NK-92 treated with Interleukin-12 subunit alpha and Interleukin-12 subunit beta, amount 100 ng/mL, for 24 hours (cell line): Measurements from ENCODE around the gene SEMA5A.

Experiments
- DNase-seq: peaks from one replicate; lab custom pipeline; 2025; lab: John Stamatoyannopoulos, UW

Gene SEMA5A

DNA sequence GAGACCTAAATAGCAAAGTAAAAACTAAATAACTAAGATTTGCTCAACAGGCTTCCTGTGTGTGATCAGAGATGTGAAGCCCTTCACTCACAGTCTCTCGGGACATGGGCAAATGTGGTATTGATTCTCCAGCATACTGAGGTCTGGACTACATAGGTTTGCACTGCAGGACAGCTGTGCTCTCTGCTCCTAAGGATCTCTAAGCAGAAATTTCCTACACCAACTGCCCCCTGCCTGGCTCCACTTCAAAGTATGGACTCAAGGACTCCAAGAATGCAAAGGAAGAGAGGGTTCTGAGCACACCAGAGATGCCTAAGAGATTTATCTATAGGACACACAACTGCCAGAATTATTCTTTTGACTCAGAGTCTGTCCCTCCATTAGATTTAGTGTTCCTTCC lies 487.2 kb downstream of the SEMA5A start:
- DNase-seq: no peak

DNA sequence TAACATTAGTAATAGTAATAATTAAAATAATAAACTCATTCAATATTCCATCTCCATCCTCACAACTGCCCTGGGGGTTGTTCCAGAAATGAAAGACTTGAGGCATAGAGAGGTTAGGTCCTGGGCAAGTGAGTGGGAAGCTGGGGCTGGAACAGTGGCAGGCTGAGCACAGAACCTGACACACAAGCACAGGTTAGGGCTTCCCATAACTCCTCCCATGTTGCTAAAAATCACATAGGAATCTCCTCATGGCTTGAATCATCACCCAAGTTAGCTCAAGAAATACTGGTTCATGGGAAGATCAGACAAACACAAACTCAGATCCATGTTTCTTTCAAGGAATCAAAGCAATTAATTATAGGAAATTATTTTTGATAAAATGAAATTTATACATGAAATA lies 487.7 kb downstream of the SEMA5A start:
- DNase-seq: no peak

DNA sequence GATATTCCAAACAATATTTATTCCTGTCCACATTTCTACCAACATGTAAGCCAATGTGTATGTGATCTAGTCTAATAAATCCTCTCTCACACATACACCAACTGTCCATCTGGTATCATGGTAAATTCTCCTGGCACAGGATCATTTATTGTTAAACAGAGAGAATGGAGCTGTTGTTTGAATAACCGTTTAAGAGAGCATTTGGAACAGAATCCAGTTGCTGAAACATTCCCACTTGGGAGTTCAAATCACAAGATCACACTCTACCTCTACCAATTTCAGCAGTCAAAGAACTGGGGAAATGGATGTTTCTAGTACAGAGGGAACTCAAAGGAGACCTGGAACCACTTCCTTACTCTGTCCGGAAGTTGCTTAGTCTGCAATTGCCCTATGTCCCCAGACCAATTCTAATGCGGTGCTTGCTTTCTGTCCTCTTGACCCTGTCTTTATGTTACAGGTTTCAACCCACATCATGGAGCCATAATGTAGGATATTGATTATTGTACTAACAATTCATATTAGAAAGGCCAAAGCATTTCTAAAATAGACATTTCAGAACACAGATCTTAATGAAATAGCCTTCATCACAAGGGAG lies 488.4 kb downstream of the SEMA5A start:
- no peak for DNase-seq

DNA sequence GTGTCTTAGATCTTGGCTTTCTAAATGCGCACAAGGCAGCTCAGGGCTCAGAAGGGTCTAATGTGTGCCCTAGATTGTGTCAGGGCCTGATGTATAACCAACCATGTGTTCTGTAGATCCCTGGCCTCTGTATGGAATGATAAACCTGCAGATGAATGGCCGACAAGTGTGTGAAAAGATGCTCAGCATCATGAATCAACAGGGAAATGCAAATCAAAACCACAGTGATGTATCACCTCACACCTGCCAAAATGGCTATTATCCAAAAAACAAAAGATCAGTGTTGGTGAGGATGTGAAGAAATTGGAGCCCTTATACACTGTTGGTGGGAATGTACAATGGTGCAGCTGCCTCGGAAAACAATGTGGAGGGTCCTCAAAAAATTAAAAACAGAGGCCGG lies 489.8 kb downstream of the SEMA5A start:
- DNase-seq: no peak

DNA sequence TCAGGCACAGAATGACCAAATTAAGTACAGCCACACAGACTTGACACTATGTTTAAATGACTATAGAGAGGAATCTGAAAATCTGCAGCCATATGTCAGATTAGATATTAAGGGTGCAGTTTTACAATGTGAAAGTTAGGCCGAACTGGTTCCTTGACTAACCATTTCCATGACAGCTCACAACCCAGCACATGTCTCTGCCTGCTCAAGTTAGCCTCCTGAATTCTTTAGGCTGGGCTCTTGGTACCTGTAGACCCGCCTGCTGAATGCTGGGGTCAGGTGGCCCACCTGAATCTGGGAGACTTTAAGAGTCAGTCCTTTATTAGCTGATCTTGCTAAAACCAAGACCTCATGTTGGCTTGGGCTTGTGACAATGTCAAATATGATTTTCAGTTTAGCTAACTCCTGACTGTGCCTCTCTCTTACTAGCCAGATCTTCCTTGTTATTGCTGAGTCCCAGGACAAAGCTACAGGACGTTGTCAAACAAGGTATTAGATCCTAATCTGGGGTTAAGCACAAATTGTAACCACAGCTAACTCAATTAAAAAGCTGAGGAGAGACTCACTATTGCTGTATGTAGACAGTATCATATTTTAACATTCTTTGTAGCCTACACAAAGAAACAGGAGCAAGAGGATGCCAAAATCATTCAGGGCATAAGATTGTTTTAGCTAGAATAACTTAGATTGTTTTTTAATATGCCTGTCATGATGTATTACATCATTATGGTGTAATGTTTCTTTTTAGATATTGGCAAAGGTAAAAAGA lies 490.9 kb downstream of the SEMA5A start:
- no peak for DNase-seq

DNA sequence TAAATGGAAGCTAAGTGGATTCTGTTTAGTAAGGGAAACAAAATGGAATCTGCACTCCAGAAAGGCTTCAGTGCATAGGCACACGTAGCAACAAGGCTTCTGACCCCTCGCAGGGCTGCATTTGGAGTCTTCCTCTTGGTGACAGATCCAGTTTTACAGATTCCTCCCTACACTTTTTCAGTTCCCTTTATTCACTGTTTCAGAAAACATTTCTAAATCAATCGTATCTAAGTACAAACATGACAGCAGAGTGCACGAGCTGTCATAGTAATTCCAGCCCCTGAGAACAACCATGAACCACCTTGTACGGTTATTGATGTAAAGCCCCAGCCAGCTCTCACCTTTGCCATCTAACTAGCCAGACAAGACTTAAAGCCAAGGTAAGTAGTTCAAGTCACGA lies 491.6 kb downstream of the SEMA5A start:
- no peak for DNase-seq

DNA sequence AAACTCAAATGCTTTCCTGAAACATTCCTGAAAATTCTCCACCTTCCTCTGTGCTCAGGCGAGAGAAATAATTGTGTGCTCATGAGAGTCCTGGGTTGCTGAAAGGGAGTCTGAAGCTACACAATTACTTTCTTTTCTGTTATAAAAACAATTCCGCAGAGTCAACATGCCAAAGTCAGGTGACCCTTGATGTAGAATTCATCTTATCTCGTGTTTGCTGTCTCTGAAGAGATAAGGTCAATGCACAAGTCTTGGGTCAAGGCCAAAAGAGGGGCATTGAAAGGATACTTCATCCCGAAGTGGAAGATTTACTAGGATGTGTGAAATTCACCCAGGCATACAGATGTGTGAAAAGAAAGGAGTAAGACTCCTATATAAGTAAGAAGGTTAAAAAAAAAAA lies 493.5 kb downstream of the SEMA5A start:
- DNase-seq: no peak

DNA sequence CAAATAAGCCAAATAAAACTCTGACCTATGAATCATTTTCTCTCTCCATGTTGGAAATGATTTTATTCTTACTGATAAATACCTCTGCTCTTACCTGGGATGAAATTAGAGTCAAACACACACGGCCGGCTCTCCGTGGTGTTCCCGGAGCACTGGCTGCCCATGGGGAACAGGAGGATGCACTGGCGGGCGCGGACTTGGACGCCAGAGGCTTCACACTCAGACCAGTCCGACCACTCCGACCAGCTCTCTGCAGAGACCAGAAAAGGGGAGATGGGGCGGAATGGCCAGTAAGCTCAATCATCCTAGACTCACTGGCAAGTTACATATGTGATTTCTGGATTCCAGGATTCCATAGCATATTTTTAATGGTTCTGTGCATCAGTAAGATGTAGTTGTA lies 494.1 kb downstream of the SEMA5A start:
- DNase-seq: no peak

DNA sequence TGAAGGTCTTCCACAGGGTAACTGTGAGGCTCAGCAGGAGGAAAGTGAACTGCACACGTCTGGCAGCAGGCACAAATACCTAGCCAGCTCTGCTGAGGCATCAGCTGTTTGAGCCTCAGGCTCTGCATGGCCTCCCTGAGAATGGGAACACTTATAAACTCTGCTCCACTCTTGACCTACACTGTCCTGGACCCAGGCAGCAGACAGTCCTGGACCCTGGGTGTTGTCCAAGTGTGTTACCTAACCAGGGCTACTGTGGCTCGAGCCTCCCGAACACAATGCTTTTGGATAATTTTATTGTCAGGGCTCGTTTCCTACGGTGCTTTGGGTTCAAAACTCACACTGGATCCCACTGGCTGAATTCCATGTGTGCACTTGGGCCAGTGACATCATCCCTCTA lies 497.9 kb downstream of the SEMA5A start:
- DNase-seq: no peak

DNA sequence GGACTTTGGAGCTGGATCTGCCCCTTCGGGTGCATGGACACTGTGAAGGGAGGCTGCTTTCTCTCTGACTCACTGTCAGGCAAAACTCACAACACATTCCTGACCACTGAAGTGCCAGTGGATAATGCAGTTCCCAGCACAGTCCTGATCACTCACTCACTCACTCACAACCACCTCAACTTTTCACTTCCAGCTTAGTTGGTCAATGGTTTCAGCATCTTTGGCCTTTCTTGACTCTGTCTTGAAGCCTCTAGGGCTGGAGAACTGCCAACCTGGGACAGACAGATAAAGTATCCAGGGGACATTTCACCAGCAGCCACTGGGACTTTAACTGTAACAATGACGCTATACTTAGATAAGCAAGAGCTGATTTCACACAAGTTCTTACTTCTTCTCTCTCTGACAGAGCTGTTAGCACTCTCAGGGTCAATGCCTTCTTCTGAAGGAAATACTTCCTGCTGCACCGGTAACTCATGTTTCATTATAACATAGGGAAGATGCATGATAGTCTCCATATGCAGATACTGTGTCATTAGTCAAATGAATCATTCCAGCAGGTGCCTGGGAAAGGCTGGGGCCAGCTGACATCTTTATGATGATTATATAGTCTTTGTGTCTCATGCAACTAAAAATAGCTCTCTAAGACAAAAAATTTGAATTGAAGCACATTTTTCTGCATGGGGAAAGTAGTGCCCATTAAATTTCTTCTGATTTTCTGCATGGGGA lies 499.0 kb downstream of the SEMA5A start:
- no peak for DNase-seq

DNA sequence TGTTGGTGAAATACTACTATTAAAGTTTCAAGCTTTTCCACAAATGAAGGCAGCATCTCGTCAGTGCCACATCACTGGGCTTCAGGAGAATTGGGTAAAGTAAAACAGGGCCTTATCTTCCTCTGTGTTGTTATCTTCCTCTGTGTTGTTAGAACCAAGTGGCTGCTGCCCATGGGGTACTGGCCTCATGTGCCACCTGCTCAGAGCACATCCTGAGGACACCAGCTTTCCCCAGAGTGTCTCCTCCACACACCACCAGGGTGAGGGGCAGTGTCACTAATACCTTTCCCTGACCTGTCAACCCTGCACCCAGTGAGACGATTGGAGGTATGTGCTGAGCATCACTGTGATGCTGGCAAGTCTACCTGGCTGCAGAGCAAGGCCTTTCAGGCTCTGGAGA lies 499.9 kb downstream of the SEMA5A start:
- DNase-seq: no peak

DNA sequence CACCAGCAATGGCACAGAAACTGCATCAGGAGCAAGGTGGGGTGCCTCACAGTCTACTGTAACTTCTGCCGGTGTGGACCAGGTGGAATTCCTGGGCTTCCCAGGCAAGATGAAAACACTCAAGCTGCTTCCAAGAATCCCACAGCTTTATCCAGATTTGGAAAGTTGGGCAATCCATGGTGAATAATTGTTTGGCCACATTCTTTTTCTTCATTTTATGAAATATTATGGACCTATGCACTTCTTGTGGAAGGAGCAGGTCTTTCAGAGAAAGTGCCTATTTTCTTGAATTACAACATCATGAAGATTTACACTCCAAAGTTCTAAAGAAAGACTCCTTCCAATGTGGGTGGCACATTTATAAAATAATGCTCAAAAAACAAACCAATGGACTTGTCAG lies 503.6 kb downstream of the SEMA5A start:
- DNase-seq: no peak

DNA sequence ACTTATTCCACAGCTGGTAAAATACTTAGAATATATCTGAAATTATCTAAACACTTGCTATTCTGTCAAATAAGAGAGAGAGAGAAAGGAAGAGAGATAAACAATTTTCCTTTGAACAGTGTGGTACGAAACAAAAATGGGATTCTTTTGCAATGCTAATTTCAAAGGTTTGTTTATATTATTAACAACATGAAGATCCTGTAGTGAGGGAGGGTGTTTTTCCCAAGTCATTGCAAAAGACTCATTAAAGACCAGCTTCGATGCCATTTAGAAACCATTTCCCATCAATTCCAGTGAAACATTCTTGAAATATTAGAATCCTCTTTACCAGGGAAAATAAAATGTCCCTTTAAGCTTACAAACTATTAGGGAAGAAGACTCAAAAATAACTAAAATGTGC lies 505.4 kb downstream of the SEMA5A start:
- DNase-seq: no peak

DNA sequence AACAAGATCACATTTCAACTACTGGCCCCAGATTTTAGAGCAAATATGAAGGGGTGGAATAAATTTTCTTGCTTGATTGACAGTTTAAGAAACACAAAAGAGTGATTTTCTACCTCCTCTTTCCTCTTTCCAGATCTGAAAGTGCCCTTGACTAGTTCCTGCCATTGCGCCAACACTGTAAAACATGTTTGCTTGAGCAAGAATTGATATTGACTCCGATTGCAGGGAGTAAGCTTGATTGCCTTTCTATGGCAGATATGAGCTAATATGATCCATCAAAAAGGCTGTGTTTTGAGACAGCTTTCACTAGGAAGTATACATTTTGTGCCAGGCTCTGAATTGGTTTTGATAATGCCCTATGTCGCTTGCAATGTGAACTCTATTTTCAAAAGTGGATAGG lies 508.8 kb downstream of the SEMA5A start:
- no peak for DNase-seq

DNA sequence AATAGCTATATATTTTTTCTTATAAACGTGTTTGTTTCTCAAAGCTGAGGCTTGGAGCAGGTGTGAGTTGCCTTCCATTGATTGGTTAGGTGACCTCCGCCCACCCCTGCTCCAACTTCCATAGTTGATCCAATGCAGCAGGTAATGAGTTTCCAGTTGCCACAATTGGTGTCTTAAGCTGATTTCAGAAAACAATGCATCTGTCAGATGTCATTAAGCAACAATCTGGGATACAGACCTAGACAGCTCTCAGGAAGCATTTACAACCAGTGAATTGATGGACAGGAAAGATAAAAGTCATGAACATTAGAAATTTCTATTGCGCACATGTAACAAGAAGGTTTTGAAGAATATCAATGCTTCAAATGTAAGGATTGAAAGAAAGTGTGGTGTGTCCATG lies 510.5 kb downstream of the SEMA5A start:
- no peak for DNase-seq

DNA sequence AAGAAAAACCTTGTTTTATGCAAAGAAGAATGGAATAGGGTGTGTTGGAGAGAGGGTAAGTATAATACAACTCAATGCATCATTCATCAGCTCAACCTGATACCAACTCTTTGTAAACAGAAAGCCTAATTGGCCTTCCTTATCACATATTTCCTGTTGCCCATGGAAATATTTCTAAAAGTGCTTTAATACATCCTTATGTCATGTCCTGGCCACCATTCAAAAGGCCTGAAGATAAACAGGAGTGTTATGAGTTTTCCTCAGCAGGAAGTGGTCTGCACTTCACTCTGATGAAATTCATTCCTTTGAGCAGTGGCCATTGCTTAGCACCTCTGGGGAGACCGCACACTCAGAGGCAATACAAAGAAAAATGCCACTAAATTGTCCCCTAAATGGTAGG lies 511.2 kb downstream of the SEMA5A start:
- no peak for DNase-seq

DNA sequence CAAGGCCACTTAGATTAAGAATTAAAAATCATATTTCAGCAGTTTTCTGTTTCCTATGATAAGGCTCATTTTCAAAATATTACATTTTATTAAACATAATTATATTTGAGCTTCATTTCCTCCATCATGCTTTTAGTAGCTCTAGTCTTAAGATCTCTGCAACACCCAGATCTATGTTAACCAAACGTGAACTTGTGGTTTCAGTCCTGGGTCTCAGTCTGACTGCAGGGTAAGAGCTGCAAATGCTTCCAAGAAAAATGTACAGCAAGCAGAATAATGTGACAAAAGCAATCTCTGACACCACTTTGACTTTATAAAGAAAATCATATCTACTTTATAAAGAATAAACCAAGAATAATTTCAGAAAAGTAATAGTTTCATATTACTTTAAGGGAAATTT lies 512.4 kb downstream of the SEMA5A start:
- DNase-seq: no peak

DNA sequence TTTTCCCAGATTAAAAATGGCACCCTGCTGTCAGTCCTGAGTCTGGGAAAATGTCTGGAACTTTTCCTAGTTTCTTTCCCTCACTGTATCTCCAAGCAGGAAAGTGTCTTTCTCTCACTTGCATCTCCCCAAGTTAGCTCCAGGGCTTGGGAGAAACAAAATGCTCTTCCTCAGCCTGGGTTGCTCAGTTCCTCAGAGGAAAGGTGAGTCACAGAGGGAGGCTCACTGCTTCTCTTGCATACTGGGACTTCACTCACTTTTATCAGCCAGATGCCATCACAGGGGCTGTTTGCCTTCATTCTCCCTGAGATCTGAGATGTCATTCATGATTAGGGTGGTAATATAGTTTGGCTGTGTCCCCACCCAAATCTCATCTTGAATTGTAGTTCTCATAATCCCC lies 519.9 kb downstream of the SEMA5A start:
- no peak for DNase-seq

DNA sequence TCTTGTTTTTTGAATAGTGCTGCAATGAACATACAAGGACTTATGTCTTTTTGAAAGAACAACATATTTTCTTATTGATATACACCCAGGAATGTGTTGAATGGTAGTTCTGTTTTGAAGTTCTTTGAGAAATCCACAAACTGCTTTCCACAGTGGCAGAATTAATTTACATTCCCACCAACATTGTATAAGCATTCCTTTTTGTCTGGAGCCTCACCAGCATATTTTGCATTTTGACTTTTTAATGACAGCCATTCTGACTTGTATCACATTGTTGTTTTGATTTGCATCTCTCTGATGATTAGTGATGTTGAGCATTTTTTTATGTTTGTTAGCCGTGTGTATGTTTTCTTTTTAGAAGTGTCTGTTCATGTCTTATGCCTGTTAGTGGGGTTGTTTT lies 524.9 kb downstream of the SEMA5A start:
- DNase-seq: no peak

DNA sequence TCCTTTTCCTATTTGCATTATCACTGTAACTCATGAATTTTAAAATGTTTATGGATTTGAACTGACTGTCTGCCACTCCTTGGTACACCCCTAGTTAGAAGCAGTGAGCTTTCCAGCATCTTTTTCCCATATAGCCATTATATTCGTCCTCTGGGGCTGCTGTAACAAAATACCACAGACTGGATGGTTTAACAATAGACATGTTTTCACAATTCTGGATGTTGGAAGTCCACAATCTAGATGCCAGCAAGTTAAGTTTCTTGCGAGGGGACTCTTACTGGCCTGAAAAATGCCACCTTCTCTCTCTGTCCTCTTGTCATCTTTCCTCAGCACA lies 530.0 kb downstream of the SEMA5A start:
- no peak for DNase-seq

DNA sequence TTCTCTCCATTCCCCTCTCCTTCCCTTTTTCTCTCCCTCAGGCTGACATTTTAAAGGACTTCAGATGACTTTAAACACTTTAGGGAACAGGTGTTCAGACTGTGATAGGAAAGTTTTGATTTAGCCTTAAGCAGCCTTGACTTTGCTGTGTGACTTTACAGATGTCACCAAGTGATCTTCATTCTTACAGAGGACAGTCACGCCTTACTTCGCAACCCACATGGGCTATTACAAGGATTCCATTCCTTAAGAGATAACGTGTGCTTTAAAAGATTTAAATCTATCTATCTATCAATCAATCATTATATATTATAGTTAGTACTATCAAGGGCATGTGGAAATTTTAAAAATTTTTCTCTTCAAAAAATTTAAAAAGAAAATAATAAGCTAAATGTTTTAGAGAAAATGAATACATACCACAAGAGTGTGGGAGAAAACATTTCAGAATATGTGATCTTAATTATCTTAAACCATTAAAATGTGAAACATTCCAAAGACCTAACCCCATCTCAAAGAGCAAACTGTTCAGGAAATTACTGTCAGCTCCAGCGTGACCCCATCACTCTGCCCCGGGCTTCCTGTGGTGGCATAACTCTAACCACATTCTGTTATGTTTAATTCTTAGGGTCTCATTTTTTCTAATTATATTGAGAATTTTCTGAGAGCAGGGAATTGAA lies 530.5 kb downstream of the SEMA5A start:
- DNase-seq: no peak

DNA sequence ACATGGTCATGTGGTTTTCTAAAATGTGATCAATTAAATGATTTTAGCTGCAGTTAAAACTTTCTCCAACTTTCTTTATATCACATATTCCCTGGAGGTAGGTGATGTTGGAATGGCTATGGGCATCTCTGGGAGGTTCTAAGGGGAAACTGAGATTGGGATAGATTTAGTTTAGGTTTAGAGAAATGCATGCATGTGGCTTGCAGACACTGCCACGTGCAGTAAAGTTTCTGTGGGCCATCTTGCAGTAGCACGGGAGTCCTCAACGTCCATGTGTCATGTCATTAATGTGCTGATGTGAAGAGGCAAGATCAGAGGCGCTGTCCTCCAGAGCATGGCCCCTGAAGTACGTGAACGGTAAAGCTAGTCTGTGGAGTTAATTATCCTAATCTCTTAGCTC lies 532.7 kb downstream of the SEMA5A start:
- DNase-seq: no peak
